DOHH2 (cell line): ENCODE measurements around the gene TVP23A.

Experiments
- H3F3A ChIP-seq: fragments of 200-600 bp; sonication (generic), shearing (Covaris generic); 2 replicates; pipeline ENCODE4 v1.6.0; 2016; ENCODE audit warnings: antibody characterized with exemption, mild to moderate bottlenecking; ENCODE audit not compliant: control insufficient read depth, insufficient read depth
- H3K27ac ChIP-seq: fragments of 200-600 bp; sonication (generic); 2 replicates; pipeline ENCODE4 v1.5.1; 2014; ENCODE audit warnings: low read depth, mild to moderate bottlenecking, low read length, moderate library complexity
- H3K27me3 ChIP-seq: fragments of 200-600 bp; sonication (generic); 2 replicates; pipeline ENCODE4 v1.6.1; 2014; ENCODE audit warnings: mild to moderate bottlenecking, low read length, mixed read lengths; ENCODE audit not compliant: control insufficient read depth
- H3K36me3 ChIP-seq: fragments of 200-600 bp; sonication (generic); 2 replicates; pipeline ENCODE4 v1.6.1; 2014; ENCODE audit warnings: mild to moderate bottlenecking, low read length, moderate library complexity, mixed read lengths; ENCODE audit not compliant: control insufficient read depth
- H3K4me1 ChIP-seq: fragments of 200-600 bp; sonication (generic); 2 replicates; pipeline ENCODE4 v1.6.1; 2014; ENCODE audit warnings: mild to moderate bottlenecking, low read length, mixed read lengths; ENCODE audit not compliant: control insufficient read depth
- H3K4me2 ChIP-seq: fragments of 200-600 bp; sonication (generic); 2 replicates; pipeline ENCODE4 v1.6.0; 2014; ENCODE audit warnings: mild to moderate bottlenecking, low read length, moderate library complexity
- H3K4me3 ChIP-seq: fragments of 200-600 bp; sonication (generic); 2 replicates; pipeline ENCODE4 v1.5.1; 2014; ENCODE audit warnings: mild to moderate bottlenecking, low read length, mixed read lengths
- H3K79me2 ChIP-seq: fragments of 200-600 bp; sonication (generic); 2 replicates; pipeline ENCODE4 v1.6.1; 2014; ENCODE audit warnings: mild to moderate bottlenecking, low read length, mixed read lengths; ENCODE audit not compliant: control insufficient read depth
- H3K9me2 ChIP-seq: fragments of 200-600 bp; sonication (generic); replicated peaks from 2 replicates; pipeline ENCODE4 v1.6.1; 2014; ENCODE audit warnings: mild to moderate bottlenecking, low read length, mixed read lengths; ENCODE audit not compliant: control insufficient read depth
- H3K9me3 ChIP-seq: fragments of 200-600 bp; sonication (generic); 2 replicates; pipeline ENCODE4 v1.6.1; 2014; ENCODE audit warnings: antibody characterized with exemption, low read length, mixed read lengths; ENCODE audit not compliant: control insufficient read depth, insufficient read depth
- H4K20me1 ChIP-seq: fragments of 200-600 bp; sonication (generic); 2 replicates; pipeline ENCODE4 v1.6.0; 2014; ENCODE audit warnings: low read depth, mild to moderate bottlenecking, antibody characterized with exemption, low read length, moderate library complexity; ENCODE audit not compliant: control insufficient read depth, insufficient read depth
- CTCF ChIP-seq: fragments of 200-600 bp; sonication (generic); IDR thresholded peaks from one replicate; pipeline ENCODE4 v1.5.1; 2014; ENCODE audit warnings: antibody characterized with exemption, mild to moderate bottlenecking, low read depth, low read length; ENCODE audit not compliant: poor library complexity, severe bottlenecking
- EZH2phosphoT487 ChIP-seq: fragments of 200-600 bp; sonication (generic); IDR thresholded peaks from 2 replicates; pipeline ENCODE4 v1.6.1; 2017; ENCODE audit warnings: borderline replicate concordance, mild to moderate bottlenecking, antibody characterized with exemption, low read length, moderate library complexity, mixed read lengths

Gene TVP23A

GRCh38 chr16:10839279-10839666, 20.7 kb upstream of the TVP23A start:
- Histone ChIP-seq H4K20me1 (no peaks in the 10 kb centered on the region), H3K4me1 (0 out of 2 replicates have a peak, but pooled peaks cover 3% of the 10 kb centered on the region), H3K4me3 (no peak overlapping the region), H3K27ac (no peak overlapping the region), H3K9me3 (no peaks in the 10 kb centered on the region), H3K9me2 (no peaks in the 10 kb centered on the region), H3F3A (no peaks in the 10 kb centered on the region), H3K79me2 (no peaks in the 10 kb centered on the region), H3K36me3 (no peaks in the 10 kb centered on the region), H3K4me2 (no peak overlapping the region), H3K27me3 (no peaks in the 10 kb centered on the region)
- TF ChIP-seq EZH2phosphoT487 (no peak), CTCF (no peak)

DNA sequence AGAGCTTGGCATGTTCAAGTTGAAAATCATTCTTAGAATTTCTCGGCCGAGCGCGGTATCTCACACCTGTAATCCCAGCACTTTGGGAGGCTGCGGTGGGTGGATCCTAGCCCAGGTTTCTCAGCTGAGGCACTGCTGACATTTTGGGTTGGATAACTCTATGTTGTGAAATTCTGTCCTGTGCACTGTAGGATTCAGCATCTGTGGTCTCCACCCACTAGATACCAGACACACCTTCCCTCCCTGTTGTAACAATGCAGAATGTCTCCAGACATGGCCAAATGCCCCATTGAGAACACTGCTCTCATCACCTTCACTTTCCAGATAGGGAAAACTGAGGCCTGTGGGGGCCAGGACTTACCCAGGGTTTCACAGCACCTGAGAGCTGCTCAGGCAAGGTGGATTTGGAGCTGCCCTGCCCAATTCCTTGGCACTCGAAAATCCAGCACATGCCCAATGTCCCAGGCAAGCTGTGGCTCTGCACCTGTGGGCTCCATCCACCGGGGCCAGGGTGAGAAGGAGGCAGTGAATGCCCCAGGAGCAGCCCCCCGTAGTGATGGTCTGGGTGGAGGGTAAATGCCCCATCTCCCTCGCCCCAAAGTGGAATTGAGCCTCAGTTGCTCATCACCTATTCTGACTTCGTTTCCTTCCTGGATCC, 20.2 kb upstream of the TVP23A start:
- H3K4me3 ChIP-seq = no peak overlapping the region
- no peaks in the 10 kb centered on the region for H3K9me3 ChIP-seq
- H3K4me2 ChIP-seq = no peak overlapping the region
- peaks cover 3% of the 10 kb centered on the region; the same call in 1 of the 2 replicates for H3K27me3 ChIP-seq
- no peaks in the 10 kb centered on the region for H3K9me2 ChIP-seq
- H3F3A ChIP-seq = no peaks in the 10 kb centered on the region
- H4K20me1 ChIP-seq = no peaks in the 10 kb centered on the region
- no peak for TF ChIP-seq EZH2phosphoT487
- no peak for TF ChIP-seq CTCF
- H3K36me3 ChIP-seq = no peaks in the 10 kb centered on the region
- no peak overlapping the region for H3K27ac ChIP-seq
- 0 out of 2 replicates have a peak, but pooled peaks cover 3% of the 10 kb centered on the region for H3K4me1 ChIP-seq
- no peaks in the 10 kb centered on the region for H3K79me2 ChIP-seq

DNA sequence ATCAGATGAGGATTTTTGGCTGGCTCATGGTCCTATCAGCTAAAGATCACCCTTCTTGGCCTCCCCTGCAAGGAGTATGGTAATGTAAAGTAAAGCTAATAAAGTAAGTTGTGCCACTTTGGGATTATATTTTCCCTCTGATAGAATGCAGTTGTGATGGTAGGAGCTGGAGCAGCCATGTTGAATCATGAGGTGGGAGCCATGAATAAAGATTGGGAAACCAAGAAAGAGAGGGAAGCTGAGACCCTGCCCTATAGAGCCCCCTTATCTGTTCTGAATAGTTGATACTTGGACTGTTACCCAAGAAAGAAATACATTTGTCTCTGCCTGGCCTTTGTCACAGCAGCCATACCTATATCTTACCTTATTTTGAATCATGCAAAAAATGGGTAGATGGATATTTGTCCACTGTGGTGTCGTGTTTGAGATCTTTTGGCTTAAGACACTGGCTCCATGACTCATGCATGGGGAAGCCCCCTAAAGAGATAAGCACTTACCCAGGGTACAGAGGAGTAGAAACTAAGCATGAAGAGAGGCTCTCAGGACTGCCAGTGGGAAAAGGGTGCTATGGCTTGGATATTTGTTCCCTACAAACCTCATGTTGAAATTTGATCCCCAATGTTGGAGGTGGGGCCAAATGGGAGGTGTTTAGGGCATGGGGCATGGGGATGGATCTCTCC, 17.7 kb upstream of the TVP23A start:
- H3K79me2 ChIP-seq = no peaks in the 10 kb centered on the region
- no peak overlapping the region for H3K4me2 ChIP-seq
- no peak overlapping the region for H3K4me3 ChIP-seq

More for the DNA sequence above, 17.7 kb upstream of the TVP23A start:
- H3K27me3 ChIP-seq = peaks cover 17% of the 10 kb centered on the region
- no peaks in the 10 kb centered on the region for H3K4me1 ChIP-seq
- H3F3A ChIP-seq = no peaks in the 10 kb centered on the region
- no peak for TF ChIP-seq EZH2phosphoT487
- no peak for TF ChIP-seq CTCF
- H3K9me2 ChIP-seq = no peaks in the 10 kb centered on the region
- H3K9me3 ChIP-seq = no peaks in the 10 kb centered on the region
- H3K27ac ChIP-seq = no peak overlapping the region
- H3K36me3 ChIP-seq = no peaks in the 10 kb centered on the region
- H4K20me1 ChIP-seq = no peaks in the 10 kb centered on the region
